Nephron (organoid): ENCODE measurements around the gene PKHD1.

Experiments
- H3K27ac Mint-ChIP-seq, 3 experiments: 2 replicates each; pipeline ENCODE4 v1.8.0; 2020; ENCODE audit warnings: mixed read lengths in 3 of 3, mild to moderate bottlenecking in 2 of 3, moderate library complexity in 1 of 3
- H3K27me3 Mint-ChIP-seq: 2 replicates; pipeline ENCODE4 v1.8.0; 2021; ENCODE audit warnings: low read depth, mild to moderate bottlenecking, moderate library complexity, mixed read lengths
- H3K36me3 Mint-ChIP-seq: 2 replicates; pipeline ENCODE4 v1.8.0; 2020; ENCODE audit warnings: low read depth, mixed read lengths
- H3K4me1 Mint-ChIP-seq: 2 replicates; pipeline ENCODE4 v1.8.0; 2020; ENCODE audit warnings: mixed read lengths
- H3K4me3 Mint-ChIP-seq, 3 experiments: 2 replicates each; pipeline ENCODE4 v1.8.0; 2020; ENCODE audit warnings: mild to moderate bottlenecking in 3 of 3, mixed read lengths in 3 of 3, moderate library complexity in 2 of 3
- H3K9me3 Mint-ChIP-seq: 2 replicates; pipeline ENCODE4 v1.8.0; 2020; ENCODE audit warnings: mixed read lengths
- CTCF ChIP-seq, 3 experiments: fragments of 200-600 bp; sonication (generic); IDR thresholded peaks; one replicate each; pipeline ENCODE4 v1.5.0; 2021; ENCODE audit warnings: antibody characterized with exemption in 3 of 3; ENCODE audit not compliant: unreplicated experiment in 3 of 3

The PKHD1 gene

GRCh38 chr6:51675020-51675921, 412.1 kb downstream of the PKHD1 start:
- Mint-ChIP-seq H3K27me3 (no peaks in the 10 kb centered on the region), H3K4me1 (no peaks in the 10 kb centered on the region), H3K9me3 (peaks cover 2% of the 10 kb centered on the region), H3K4me3 (no peak overlapping the region), H3K27ac (no peak overlapping the region), H3K36me3 (no peaks in the 10 kb centered on the region)
- TF ChIP-seq CTCF (IDR thresholded peaks at IDR 0.05; ENCODE audit: unreplicated experiment in 3 of 3) = no peak

GRCh38 chr6:51663525-51663924, 423.9 kb downstream of the PKHD1 start:
- no peaks in the 10 kb centered on the region for H3K36me3 Mint-ChIP-seq
- no peaks in the 10 kb centered on the region for H3K4me1 Mint-ChIP-seq
- H3K27ac Mint-ChIP-seq = no peak overlapping the region
- peaks cover 3% of the 10 kb centered on the region for H3K9me3 Mint-ChIP-seq
- no peaks in the 10 kb centered on the region for H3K27me3 Mint-ChIP-seq
- TF ChIP-seq CTCF (IDR thresholded peaks at IDR 0.05; ENCODE audit: unreplicated experiment in 3 of 3) = no peak
- no peak overlapping the region for H3K4me3 Mint-ChIP-seq

GRCh38 chr6:51660767-51661166, 426.6 kb downstream of the PKHD1 start:
- Mint-ChIP-seq H3K9me3 (peaks cover 3% of the 10 kb centered on the region), H3K4me3 (no peak overlapping the region), H3K27ac (no peak overlapping the region), H3K27me3 (no peaks in the 10 kb centered on the region), H3K36me3 (no peaks in the 10 kb centered on the region), H3K4me1 (no peaks in the 10 kb centered on the region)
- no peak for TF ChIP-seq CTCF (IDR thresholded peaks at IDR 0.05; ENCODE audit: unreplicated experiment in 3 of 3)

GRCh38 chr6:51657491-51657890, 429.9 kb downstream of the PKHD1 start:
- Mint-ChIP-seq H3K27ac (no peak overlapping the region), H3K4me3 (no peak overlapping the region), H3K27me3 (no peaks in the 10 kb centered on the region), H3K36me3 (no peaks in the 10 kb centered on the region), H3K4me1 (no peaks in the 10 kb centered on the region), H3K9me3 (no peaks in the 10 kb centered on the region)
- TF ChIP-seq CTCF (IDR thresholded peaks at IDR 0.05; ENCODE audit: unreplicated experiment in 3 of 3) = no peak

GRCh38 chr6:51655517-51655916, 431.9 kb downstream of the PKHD1 start:
- Mint-ChIP-seq H3K4me1 (no peaks in the 10 kb centered on the region), H3K9me3 (no peaks in the 10 kb centered on the region), H3K36me3 (no peaks in the 10 kb centered on the region), H3K4me3 (no peak overlapping the region), H3K27me3 (no peaks in the 10 kb centered on the region), H3K27ac (no peak overlapping the region)
- TF ChIP-seq CTCF (IDR thresholded peaks at IDR 0.05; ENCODE audit: unreplicated experiment in 3 of 3) = no peak

- no peak overlapping the region for H3K4me3 Mint-ChIP-seq
- no peak overlapping the region for H3K27ac Mint-ChIP-seq
- no peaks in the 10 kb centered on the region for H3K4me1 Mint-ChIP-seq
- no peaks in the 10 kb centered on the region for H3K27me3 Mint-ChIP-seq
- TF ChIP-seq CTCF (IDR thresholded peaks at IDR 0.05; ENCODE audit: unreplicated experiment in 3 of 3) = no peak
- H3K9me3 Mint-ChIP-seq = no peaks in the 10 kb centered on the region
- H3K36me3 Mint-ChIP-seq = no peaks in the 10 kb centered on the region
Observed at GRCh38 chr6:51654647-51655046, 432.8 kb downstream of the PKHD1 start.
